NT2/D1 (cell line): Measurements from ENCODE around the gene LZTFL1.

ENCODE experiments used
- SUZ12 ChIP-seq: IDR thresholded peaks from 2 replicates; pipeline ENCODE4 v1.6.1; 2011; ENCODE audit not compliant: insufficient read length, insufficient read depth; ENCODE audit errors: extremely low read depth
- YY1 ChIP-seq: IDR thresholded peaks from 2 replicates; pipeline ENCODE4 v1.6.1; 2011; ENCODE audit not compliant: insufficient read length, insufficient read depth
- ZNF274 ChIP-seq: IDR thresholded peaks from 2 replicates; pipeline ENCODE4 v1.6.1; 2011; ENCODE audit warnings: mild to moderate bottlenecking, low read depth, low read length

DNA sequence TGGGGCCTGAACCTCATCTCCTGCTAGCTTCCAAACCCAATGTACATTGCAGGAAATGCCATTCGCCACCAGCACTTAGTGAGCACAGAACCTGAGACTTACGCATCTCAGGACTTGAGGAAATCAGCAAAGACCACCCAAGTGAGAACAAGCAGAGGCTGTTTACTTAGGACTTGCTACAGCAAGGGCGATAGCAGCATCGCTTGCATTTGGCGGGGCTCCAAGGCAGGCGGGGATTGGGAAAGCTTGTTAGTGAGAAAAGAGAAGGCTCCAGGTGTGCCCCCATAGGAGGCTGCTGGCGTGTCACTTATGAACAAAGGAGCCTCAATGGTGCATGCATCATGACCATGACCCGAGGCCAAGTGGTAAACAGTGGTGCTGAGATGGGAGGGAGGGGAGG, 65.3 kb downstream of the LZTFL1 start:
- TF ChIP-seq SUZ12 (no peak), ZNF274 (no peak), YY1 (no peak)
